HuH-7.5 (cell line): Measurements from ENCODE around the gene PDGFRB.

Source experiments
- DNase-seq: peaks from one replicate; pipeline ENCODE4 v3.0.0; 2011; ENCODE audit warnings: low spot score

The PDGFRB gene

GRCh38 chr5:150129813-150130492, 25.7 kb downstream of the PDGFRB start:
- DNase-seq = peak; percentile 92

- DNase-seq = no peak
These were observed 26.2 kb downstream of the PDGFRB start for GRCh38 chr5:150129454-150129812.

GRCh38 chr5:150126921-150127265, 28.8 kb downstream of the PDGFRB start:
- no peak for DNase-seq

GRCh38 chr5:150126199-150126920, 29.3 kb downstream of the PDGFRB start:
- DNase-seq = no peak

- DNase-seq = no peak
These were observed 30.3 kb downstream of the PDGFRB start for GRCh38 chr5:150125334-150125733.

GRCh38 chr5:150124596-150124995, 31.0 kb downstream of the PDGFRB start:
- DNase-seq = no peak

- DNase-seq = no peak
These were observed 31.5 kb downstream of the PDGFRB start for GRCh38 chr5:150124111-150124557.

GRCh38 chr5:150123542-150123941, 32.1 kb downstream of the PDGFRB start:
- no peak for DNase-seq

GRCh38 chr5:150122536-150123481, 32.8 kb downstream of the PDGFRB start:
- no peak for DNase-seq

GRCh38 chr5:150122158-150122510, 33.5 kb downstream of the PDGFRB start:
- DNase-seq = peak; percentile 64

- no peak for DNase-seq
These were observed 34.0 kb downstream of the PDGFRB start for GRCh38 chr5:150121448-150122157.

- DNase-seq = no peak
These were observed 34.8 kb downstream of the PDGFRB start for GRCh38 chr5:150120617-150121447.

GRCh38 chr5:150120062-150120441, 35.6 kb downstream of the PDGFRB start:
- DNase-seq = no peak

GRCh38 chr5:150119421-150120061, 36.1 kb downstream of the PDGFRB start:
- no peak for DNase-seq

GRCh38 chr5:150118561-150119229, 37.0 kb downstream of the PDGFRB start:
- no peak for DNase-seq

GRCh38 chr5:150117945-150118560, 37.6 kb downstream of the PDGFRB start:
- DNase-seq = no peak

GRCh38 chr5:150116667-150117400, 38.8 kb downstream of the PDGFRB start:
- DNase-seq = no peak

GRCh38 chr5:150114773-150115408, 40.8 kb downstream of the PDGFRB start:
- DNase-seq = peak; percentile 1
